T-helper 1 cell treated with Interleukin-12 subunit alpha and Interleukin-12 subunit beta and Interleukin-4 antibody, amounts not matched to agents 30 μg/mL and 1 μg/mL, for 36 hours (primary cell): ENCODE data around the gene ZKSCAN1.
A peak's percentile ranks its signal among the peaks of the same experiment; 100 is the strongest.

Experiments
- H3K27ac Mint-ChIP-seq: one replicate; pipeline ENCODE4 v1.8.0; 2021; ENCODE audit warnings: mild to moderate bottlenecking, mixed read lengths
- H3K27me3 Mint-ChIP-seq: one replicate; pipeline ENCODE4 v1.8.0; 2021; ENCODE audit warnings: low read depth, mixed read lengths
- H3K36me3 Mint-ChIP-seq: one replicate; pipeline ENCODE4 v1.8.0; 2021; ENCODE audit warnings: low read depth, mixed read lengths
- H3K4me1 Mint-ChIP-seq: one replicate; pipeline ENCODE4 v1.8.0; 2021; ENCODE audit warnings: low read depth, mixed read lengths
- H3K4me3 Mint-ChIP-seq: one replicate; pipeline ENCODE4 v1.8.0; 2021; ENCODE audit warnings: mild to moderate bottlenecking, moderate library complexity, mixed read lengths
- H3K9me3 Mint-ChIP-seq: one replicate; pipeline ENCODE4 v1.8.0; 2021; ENCODE audit warnings: mixed read lengths

ZKSCAN1 gene

GRCh38 chr7:100071018-100071723 is 55.8 kb downstream of the ZKSCAN1 start:
- no peaks in the 10 kb centered on the region for H3K27me3 Mint-ChIP-seq
- no peak overlapping the region for H3K27ac Mint-ChIP-seq
- peaks cover 75% of the 10 kb centered on the region for H3K36me3 Mint-ChIP-seq
- peaks cover 30% of the 10 kb centered on the region for H3K9me3 Mint-ChIP-seq
- no peak overlapping the region for H3K4me3 Mint-ChIP-seq
- H3K4me1 Mint-ChIP-seq: no peaks in the 10 kb centered on the region

GRCh38 chr7:100072462-100072861 is 57.1 kb downstream of the ZKSCAN1 start:
- Mint-ChIP-seq H3K27me3 (no peaks in the 10 kb centered on the region), H3K9me3 (peaks cover 30% of the 10 kb centered on the region), H3K4me3 (no peak overlapping the region), H3K4me1 (no peaks in the 10 kb centered on the region), H3K27ac (no peak overlapping the region), H3K36me3 (peaks cover 77% of the 10 kb centered on the region)

GRCh38 chr7:100074841-100075240 is 59.4 kb downstream of the ZKSCAN1 start:
- no peak overlapping the region for H3K27ac Mint-ChIP-seq
- no peaks in the 10 kb centered on the region for H3K27me3 Mint-ChIP-seq
- H3K4me1 Mint-ChIP-seq: peaks cover 3% of the 10 kb centered on the region
- H3K4me3 Mint-ChIP-seq: no peak overlapping the region
- H3K9me3 Mint-ChIP-seq: peaks cover 30% of the 10 kb centered on the region
- peaks cover 71% of the 10 kb centered on the region for H3K36me3 Mint-ChIP-seq

- Mint-ChIP-seq H3K36me3 (peaks cover 68% of the 10 kb centered on the region), H3K4me3 (no peak overlapping the region), H3K27me3 (no peaks in the 10 kb centered on the region), H3K27ac (no peak overlapping the region), H3K4me1 (peaks cover 6% of the 10 kb centered on the region), H3K9me3 (peaks cover 30% of the 10 kb centered on the region)
These were observed 60.0 kb downstream of the ZKSCAN1 start for GRCh38 chr7:100075418-100075817.

GRCh38 chr7:100077205-100077604 is 61.8 kb downstream of the ZKSCAN1 start:
- no peaks in the 10 kb centered on the region for H3K27me3 Mint-ChIP-seq

GRCh38 chr7:100079024-100079560 is 63.7 kb downstream of the ZKSCAN1 start:
- no peak overlapping the region for H3K27ac Mint-ChIP-seq
- H3K36me3 Mint-ChIP-seq: peaks cover 37% of the 10 kb centered on the region
- H3K27me3 Mint-ChIP-seq: peaks cover 4% of the 10 kb centered on the region
- peaks cover 22% of the 10 kb centered on the region for H3K4me1 Mint-ChIP-seq
- no peaks in the 10 kb centered on the region for H3K9me3 Mint-ChIP-seq
- no peak overlapping the region for H3K4me3 Mint-ChIP-seq

More at GRCh38 chr7:100077205-100077604, 61.8 kb downstream of the ZKSCAN1 start:
- H3K36me3 Mint-ChIP-seq: peaks cover 53% of the 10 kb centered on the region
- H3K27ac Mint-ChIP-seq: no peak overlapping the region
- no peak overlapping the region for H3K4me3 Mint-ChIP-seq
- H3K9me3 Mint-ChIP-seq: peaks cover 13% of the 10 kb centered on the region
- H3K4me1 Mint-ChIP-seq: peaks cover 14% of the 10 kb centered on the region

GRCh38 chr7:100080907-100081534 is 65.6 kb downstream of the ZKSCAN1 start:
- peak overlapping the region; percentile 90 for H3K4me3 Mint-ChIP-seq
- peaks cover 18% of the 10 kb centered on the region for H3K36me3 Mint-ChIP-seq
- H3K27ac Mint-ChIP-seq: peak overlapping the region; percentile 85
- no peaks in the 10 kb centered on the region for H3K9me3 Mint-ChIP-seq
- peaks cover 10% of the 10 kb centered on the region for H3K27me3 Mint-ChIP-seq
- peaks cover 22% of the 10 kb centered on the region for H3K4me1 Mint-ChIP-seq

- Mint-ChIP-seq H3K9me3 (no peaks in the 10 kb centered on the region), H3K27ac (peak within 1 kb of the TSS; percentile 85), H3K36me3 (peaks cover 14% of the 10 kb centered on the region), H3K4me3 (peak within 1 kb of the TSS; percentile 90), H3K27me3 (peaks cover 10% of the 10 kb centered on the region), H3K4me1 (peaks cover 22% of the 10 kb centered on the region)
These were observed 66.2 kb downstream of the ZKSCAN1 start, which contains the start of gene ZNF3 for GRCh38 chr7:100081535-100082102. TSS of gene ZNF3 (minus strand) at chr7:100081723. CDS start at chr7:100077357, 4,366 bp downstream.

- Mint-ChIP-seq H3K9me3 (no peaks in the 10 kb centered on the region), H3K4me1 (peaks cover 22% of the 10 kb centered on the region), H3K27ac (peak overlapping the region; percentile 81), H3K27me3 (peaks cover 10% of the 10 kb centered on the region), H3K4me3 (peak overlapping the region; percentile 90), H3K36me3 (peaks cover 8% of the 10 kb centered on the region)
These were observed 67.6 kb downstream of the ZKSCAN1 start for GRCh38 chr7:100082978-100083377.

GRCh38 chr7:100085515-100085914 is 70.1 kb downstream of the ZKSCAN1 start:
- Mint-ChIP-seq H3K9me3 (no peaks in the 10 kb centered on the region), H3K4me1 (peaks cover 26% of the 10 kb centered on the region), H3K36me3 (peaks cover 6% of the 10 kb centered on the region), H3K4me3 (no peak overlapping the region), H3K27ac (no peak overlapping the region), H3K27me3 (peaks cover 10% of the 10 kb centered on the region)

- Mint-ChIP-seq H3K27me3 (peaks cover 10% of the 10 kb centered on the region), H3K4me1 (peaks cover 21% of the 10 kb centered on the region), H3K9me3 (no peaks in the 10 kb centered on the region), H3K36me3 (peaks cover 17% of the 10 kb centered on the region), H3K27ac (no peak overlapping the region), H3K4me3 (peak overlapping the region; percentile 42)
These were observed 71.8 kb downstream of the ZKSCAN1 start for GRCh38 chr7:100087055-100087750.

GRCh38 chr7:100088095-100088620 is 72.8 kb downstream of the ZKSCAN1 start:
- H3K36me3 Mint-ChIP-seq: peaks cover 26% of the 10 kb centered on the region
- peaks cover 14% of the 10 kb centered on the region for H3K4me1 Mint-ChIP-seq
- peaks cover 6% of the 10 kb centered on the region for H3K27me3 Mint-ChIP-seq
- H3K4me3 Mint-ChIP-seq: peak overlapping the region; percentile 89
- H3K27ac Mint-ChIP-seq: peak overlapping the region; percentile 92
- no peaks in the 10 kb centered on the region for H3K9me3 Mint-ChIP-seq

- Mint-ChIP-seq H3K4me3 (peak within 1 kb of the TSS; percentile 89), H3K27me3 (peaks cover 6% of the 10 kb centered on the region), H3K4me1 (peaks cover 14% of the 10 kb centered on the region), H3K36me3 (peaks cover 33% of the 10 kb centered on the region), H3K27ac (peak within 1 kb of the TSS; percentile 92), H3K9me3 (no peaks in the 10 kb centered on the region)
These were observed 73.4 kb downstream of the ZKSCAN1 start, which contains the start of gene COPS6 for GRCh38 chr7:100088621-100089457. TSS of gene COPS6 (plus strand) at chr7:100088969. CDS start at chr7:100088991, 22 bp downstream.
